Measurements from ENCODE around the gene PPARGC1A. TPM values are rescaled to one million over a fixed set of nuclear protein-coding genes. Genes with fewer than 3 reads are reported as not detected.

PPARGC1A gene
- total and polyA plus RNA-seq, 4 experiments from 2014 or later: not detected

- H3K27me3 ChIP-seq (ENCODE audit: insufficient read depth, low read length): no peaks in the 10 kb centered on the region
- Mint-ChIP-seq H3K36me3 (no peaks in the 10 kb centered on the region), H3K4me1 (no peaks in the 10 kb centered on the region), H3K27ac (no peak overlapping the region), H3K9me3 (peaks cover 0 to 6% (median 1%) of the 10 kb centered on the region in 8 donors), H3K27me3 (peaks cover 0 to 2% of the 10 kb centered on the region in 2 donors), H3K4me3 (no peak overlapping the region)
- intact Hi-C loops (cut with micrococcal nuclease): no loop called here
- H3K27ac ChIP-seq (ENCODE audit: low read depth, low read length): no peak overlapping the region
- H3K36me3 ChIP-seq (ENCODE audit: insufficient read depth, low read length): no peaks in the 10 kb centered on the region
- no peak overlapping the region for H3K4me3 ChIP-seq (ENCODE audit: low read length in 2 of 2)
- DNase-seq: no peak
- CTCF ChIA-PET (ENCODE audit: partially characterized antibody): no interaction called here
- POLR2A ChIA-PET (ENCODE audit: partially characterized antibody): no interaction called here
- no peaks in the 10 kb centered on the region for H3K4me1 ChIP-seq (ENCODE audit: insufficient read depth, low read length)
- no peaks in the 10 kb centered on the region for H3K9me3 ChIP-seq (ENCODE audit: control insufficient read depth in 1 of 2, low read length in 2 of 2)
Observed at GRCh38 chr4:23922013-23922412, 32.2 kb upstream of the PPARGC1A start.

GRCh38 chr4:23921447-23921845 is 31.6 kb upstream of the PPARGC1A start:
- no peaks in the 10 kb centered on the region for H3K36me3 Mint-ChIP-seq
- no peak overlapping the region for H3K27ac Mint-ChIP-seq
- no peaks in the 10 kb centered on the region for H3K27me3 ChIP-seq (ENCODE audit: insufficient read depth, low read length)
- CTCF ChIA-PET (ENCODE audit: partially characterized antibody): no interaction called here
- H3K4me1 Mint-ChIP-seq: no peaks in the 10 kb centered on the region
- DNase-seq: no peak
- H3K9me3 Mint-ChIP-seq: peaks cover 0 to 3% (median 1%) of the 10 kb centered on the region in 8 donors
- no peaks in the 10 kb centered on the region for H3K4me1 ChIP-seq (ENCODE audit: insufficient read depth, low read length)
- no peak overlapping the region for H3K27ac ChIP-seq (ENCODE audit: low read depth, low read length)
- H3K4me3 Mint-ChIP-seq: no peak overlapping the region
- POLR2A ChIA-PET (ENCODE audit: partially characterized antibody): no interaction called here
- intact Hi-C loops (cut with micrococcal nuclease): no loop called here
- H3K4me3 ChIP-seq (ENCODE audit: low read length in 2 of 2): no peak overlapping the region
- H3K27me3 Mint-ChIP-seq: peaks cover 0 to 2% of the 10 kb centered on the region in 2 donors
- H3K9me3 ChIP-seq (ENCODE audit: control insufficient read depth in 1 of 2, low read length in 2 of 2): no peaks in the 10 kb centered on the region
- no peaks in the 10 kb centered on the region for H3K36me3 ChIP-seq (ENCODE audit: insufficient read depth, low read length)

GRCh38 chr4:23920716-23921446 is 31.0 kb upstream of the PPARGC1A start:
- Histone ChIP-seq H3K4me1 (ENCODE audit: insufficient read depth, low read length) (no peaks in the 10 kb centered on the region), H3K4me3 (ENCODE audit: low read length in 2 of 2) (no peak overlapping the region), H3K36me3 (ENCODE audit: insufficient read depth, low read length) (no peaks in the 10 kb centered on the region), H3K27me3 (ENCODE audit: insufficient read depth, low read length) (no peaks in the 10 kb centered on the region), H3K27ac (ENCODE audit: low read depth, low read length) (no peak overlapping the region), H3K9me3 (ENCODE audit: control insufficient read depth in 1 of 2, low read length in 2 of 2) (no peaks in the 10 kb centered on the region)
- peaks cover 0 to 2% of the 10 kb centered on the region in 2 donors for H3K27me3 Mint-ChIP-seq
- H3K4me3 Mint-ChIP-seq: no peak overlapping the region
- DNase-seq: no peak
- no peak overlapping the region for H3K27ac Mint-ChIP-seq
- ChIA-PET POLR2A (ENCODE audit: partially characterized antibody) (no interaction called here), CTCF (ENCODE audit: partially characterized antibody) (no interaction called here)
- intact Hi-C loops (cut with micrococcal nuclease): no loop called here
- H3K9me3 Mint-ChIP-seq: peaks cover 0 to 3% (median 1%) of the 10 kb centered on the region in 8 donors
- H3K4me1 Mint-ChIP-seq: no peaks in the 10 kb centered on the region
- H3K36me3 Mint-ChIP-seq: no peaks in the 10 kb centered on the region

- ChIA-PET CTCF (ENCODE audit: partially characterized antibody) (no interaction called here), POLR2A (ENCODE audit: partially characterized antibody) (no interaction called here)
- Mint-ChIP-seq H3K27me3 (peaks cover 0 to 2% of the 10 kb centered on the region in 2 donors), H3K4me1 (no peaks in the 10 kb centered on the region), H3K9me3 (peaks cover 0 to 3% (median under 1%) of the 10 kb centered on the region in 8 donors), H3K36me3 (no peaks in the 10 kb centered on the region), H3K4me3 (no peak overlapping the region), H3K27ac (no peak overlapping the region)
- H3K4me1 ChIP-seq (ENCODE audit: insufficient read depth, low read length): no peaks in the 10 kb centered on the region
- no peaks in the 10 kb centered on the region for H3K27me3 ChIP-seq (ENCODE audit: insufficient read depth, low read length)
- intact Hi-C loops (cut with micrococcal nuclease): no loop called here
- no peak overlapping the region for H3K27ac ChIP-seq (ENCODE audit: low read depth, low read length)
- H3K9me3 ChIP-seq (ENCODE audit: control insufficient read depth in 1 of 2, low read length in 2 of 2): no peaks in the 10 kb centered on the region
- no peaks in the 10 kb centered on the region for H3K36me3 ChIP-seq (ENCODE audit: insufficient read depth, low read length)
- DNase-seq: no peak
- no peak overlapping the region for H3K4me3 ChIP-seq (ENCODE audit: low read length in 2 of 2)
Observed at GRCh38 chr4:23920296-23920695, 30.4 kb upstream of the PPARGC1A start.

- no peaks in the 10 kb centered on the region for H3K27me3 ChIP-seq (ENCODE audit: insufficient read depth, low read length)
- no peaks in the 10 kb centered on the region for H3K36me3 Mint-ChIP-seq
- H3K4me1 ChIP-seq (ENCODE audit: insufficient read depth, low read length): no peaks in the 10 kb centered on the region
- H3K27ac Mint-ChIP-seq: no peak overlapping the region
- peaks cover 0 to 2% of the 10 kb centered on the region in 2 donors for H3K27me3 Mint-ChIP-seq
- H3K36me3 ChIP-seq (ENCODE audit: insufficient read depth, low read length): no peaks in the 10 kb centered on the region
- no peak overlapping the region for H3K27ac ChIP-seq (ENCODE audit: low read depth, low read length)
- H3K9me3 ChIP-seq (ENCODE audit: control insufficient read depth in 1 of 2, low read length in 2 of 2): no peaks in the 10 kb centered on the region
- POLR2A ChIA-PET (ENCODE audit: partially characterized antibody): no interaction called here
- H3K4me3 ChIP-seq (ENCODE audit: low read length in 2 of 2): no peak overlapping the region
- H3K9me3 Mint-ChIP-seq: peaks cover 0 to 3% (median 0%) of the 10 kb centered on the region in 8 donors
- CTCF ChIA-PET (ENCODE audit: partially characterized antibody): no interaction called here
- no peaks in the 10 kb centered on the region for H3K4me1 Mint-ChIP-seq
- intact Hi-C loops (cut with micrococcal nuclease): no loop called here
- H3K4me3 Mint-ChIP-seq: no peak overlapping the region
- DNase-seq: no peak
Observed at GRCh38 chr4:23916282-23916681, 26.4 kb upstream of the PPARGC1A start.

- no peak overlapping the region for H3K4me3 ChIP-seq (ENCODE audit: low read length in 2 of 2)
- H3K9me3 Mint-ChIP-seq: peaks cover 0 to 3% (median 0%) of the 10 kb centered on the region in 8 donors
- DNase-seq: no peak
- H3K27me3 Mint-ChIP-seq: peaks cover 0 to 2% of the 10 kb centered on the region in 2 donors
- H3K9me3 ChIP-seq (ENCODE audit: control insufficient read depth in 1 of 2, low read length in 2 of 2): no peaks in the 10 kb centered on the region
- H3K27ac ChIP-seq (ENCODE audit: low read depth, low read length): no peak overlapping the region
- ChIA-PET POLR2A (ENCODE audit: partially characterized antibody) (no interaction called here), CTCF (ENCODE audit: partially characterized antibody) (no interaction called here)
- H3K36me3 Mint-ChIP-seq: no peaks in the 10 kb centered on the region
- H3K27ac Mint-ChIP-seq: no peak overlapping the region
- H3K4me1 Mint-ChIP-seq: no peaks in the 10 kb centered on the region
- H3K27me3 ChIP-seq (ENCODE audit: insufficient read depth, low read length): no peaks in the 10 kb centered on the region
- H3K36me3 ChIP-seq (ENCODE audit: insufficient read depth, low read length): no peaks in the 10 kb centered on the region
- H3K4me1 ChIP-seq (ENCODE audit: insufficient read depth, low read length): no peaks in the 10 kb centered on the region
- no peak overlapping the region for H3K4me3 Mint-ChIP-seq
- intact Hi-C loops (cut with micrococcal nuclease): no loop called here
Observed at GRCh38 chr4:23915459-23916132, 25.7 kb upstream of the PPARGC1A start.

GRCh38 chr4:23911675-23912455 is 22.0 kb upstream of the PPARGC1A start:
- Histone ChIP-seq H3K4me1 (ENCODE audit: insufficient read depth, low read length) (no peaks in the 10 kb centered on the region), H3K27ac (ENCODE audit: low read depth, low read length) (no peak overlapping the region), H3K27me3 (ENCODE audit: insufficient read depth, low read length) (no peaks in the 10 kb centered on the region), H3K4me3 (ENCODE audit: low read length in 2 of 2) (no peak overlapping the region), H3K9me3 (ENCODE audit: control insufficient read depth in 1 of 2, low read length in 2 of 2) (no peaks in the 10 kb centered on the region), H3K36me3 (ENCODE audit: insufficient read depth, low read length) (no peaks in the 10 kb centered on the region)
- Mint-ChIP-seq H3K36me3 (no peaks in the 10 kb centered on the region), H3K4me1 (no peaks in the 10 kb centered on the region), H3K9me3 (peaks cover 0 to 3% (median 0%) of the 10 kb centered on the region in 8 donors), H3K4me3 (no peak overlapping the region), H3K27ac (no peak overlapping the region), H3K27me3 (no peaks in the 10 kb centered on the region)
- ChIA-PET POLR2A (ENCODE audit: partially characterized antibody) (no interaction called here), CTCF (ENCODE audit: partially characterized antibody) (no interaction called here)
- DNase-seq: no peak
- intact Hi-C loops (cut with micrococcal nuclease): no loop called here
